Neural progenitor cell (in vitro differentiated cells): ENCODE data around the gene ADAMTSL1.

ENCODE experiments used
- CTCF ChIP-seq: fragments of 200-600 bp; sonication (generic); IDR thresholded peaks from 2 replicates; pipeline ENCODE4 v1.5.1; 2017; ENCODE audit warnings: antibody characterized with exemption, mild to moderate bottlenecking
- EZH2 ChIP-seq: fragments of 200-600 bp; sonication (generic); IDR thresholded peaks from 2 replicates; pipeline ENCODE4 v1.6.1; 2017; ENCODE audit warnings: antibody characterized with exemption, mild to moderate bottlenecking, moderate library complexity

DNA sequence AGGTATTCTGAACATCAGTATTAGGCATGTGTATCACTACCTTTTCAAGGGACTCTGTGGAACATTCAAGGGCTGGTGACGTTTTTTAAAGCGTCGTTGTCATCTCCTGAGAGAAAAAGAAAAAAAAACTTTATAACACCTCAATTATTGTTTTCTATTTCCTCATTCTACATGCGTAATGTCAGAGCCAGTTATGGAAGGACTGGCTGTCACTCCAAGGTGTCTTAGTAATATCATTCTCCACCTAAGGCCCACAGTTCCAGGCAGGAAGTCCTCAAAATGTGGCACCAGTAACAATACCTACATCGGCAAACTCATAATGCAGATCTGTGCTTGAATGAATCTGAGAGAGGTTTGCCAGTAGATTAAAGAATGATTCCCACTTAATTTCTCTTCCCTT, 348.9 kb downstream of the ADAMTSL1 start:
- no peak for TF ChIP-seq CTCF
- no peak for TF ChIP-seq EZH2
